HL-60 (cell line): ENCODE data around the gene HS6ST3.

Source experiments
- POLR2AphosphoS5 ChIP-seq: IDR thresholded peaks from 2 replicates; pipeline ENCODE4 v1.6.1; 2012; ENCODE audit warnings: low read depth
- TF ChIP-seq, protein P1 (sequence below): IDR thresholded peaks from 2 replicates; pipeline ENCODE4 v1.6.1; 2012; ENCODE audit warnings: low read depth; ENCODE audit not compliant: insufficient replicate concordance

DNA sequence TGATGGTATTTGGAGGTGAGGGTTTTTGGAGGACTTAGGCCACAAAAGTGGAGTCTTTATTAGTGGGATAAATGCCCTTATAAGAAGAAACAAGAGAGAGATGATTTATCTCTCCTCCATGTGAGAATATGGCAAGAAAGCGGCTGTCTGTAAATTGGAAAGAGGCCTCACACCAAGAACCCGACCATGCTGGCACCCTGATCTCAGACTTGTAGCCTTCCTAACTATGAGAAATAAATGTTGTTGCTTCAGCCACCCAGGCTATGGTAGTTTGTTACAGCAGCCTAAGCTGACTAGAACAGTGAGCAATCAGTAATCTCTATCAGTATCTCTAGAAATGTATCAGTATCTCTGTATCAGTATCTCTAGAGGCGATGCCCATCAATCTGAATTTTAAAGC is 617.2 kb downstream of the HS6ST3 start:
- TF ChIP-seq, protein P1, sequence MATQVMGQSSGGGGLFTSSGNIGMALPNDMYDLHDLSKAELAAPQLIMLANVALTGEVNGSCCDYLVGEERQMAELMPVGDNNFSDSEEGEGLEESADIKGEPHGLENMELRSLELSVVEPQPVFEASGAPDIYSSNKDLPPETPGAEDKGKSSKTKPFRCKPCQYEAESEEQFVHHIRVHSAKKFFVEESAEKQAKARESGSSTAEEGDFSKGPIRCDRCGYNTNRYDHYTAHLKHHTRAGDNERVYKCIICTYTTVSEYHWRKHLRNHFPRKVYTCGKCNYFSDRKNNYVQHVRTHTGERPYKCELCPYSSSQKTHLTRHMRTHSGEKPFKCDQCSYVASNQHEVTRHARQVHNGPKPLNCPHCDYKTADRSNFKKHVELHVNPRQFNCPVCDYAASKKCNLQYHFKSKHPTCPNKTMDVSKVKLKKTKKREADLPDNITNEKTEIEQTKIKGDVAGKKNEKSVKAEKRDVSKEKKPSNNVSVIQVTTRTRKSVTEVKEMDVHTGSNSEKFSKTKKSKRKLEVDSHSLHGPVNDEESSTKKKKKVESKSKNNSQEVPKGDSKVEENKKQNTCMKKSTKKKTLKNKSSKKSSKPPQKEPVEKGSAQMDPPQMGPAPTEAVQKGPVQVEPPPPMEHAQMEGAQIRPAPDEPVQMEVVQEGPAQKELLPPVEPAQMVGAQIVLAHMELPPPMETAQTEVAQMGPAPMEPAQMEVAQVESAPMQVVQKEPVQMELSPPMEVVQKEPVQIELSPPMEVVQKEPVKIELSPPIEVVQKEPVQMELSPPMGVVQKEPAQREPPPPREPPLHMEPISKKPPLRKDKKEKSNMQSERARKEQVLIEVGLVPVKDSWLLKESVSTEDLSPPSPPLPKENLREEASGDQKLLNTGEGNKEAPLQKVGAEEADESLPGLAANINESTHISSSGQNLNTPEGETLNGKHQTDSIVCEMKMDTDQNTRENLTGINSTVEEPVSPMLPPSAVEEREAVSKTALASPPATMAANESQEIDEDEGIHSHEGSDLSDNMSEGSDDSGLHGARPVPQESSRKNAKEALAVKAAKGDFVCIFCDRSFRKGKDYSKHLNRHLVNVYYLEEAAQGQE, result no peak
- no peak for TF ChIP-seq POLR2AphosphoS5
